ENCODE measurements around the gene TFB1M.

DNA sequence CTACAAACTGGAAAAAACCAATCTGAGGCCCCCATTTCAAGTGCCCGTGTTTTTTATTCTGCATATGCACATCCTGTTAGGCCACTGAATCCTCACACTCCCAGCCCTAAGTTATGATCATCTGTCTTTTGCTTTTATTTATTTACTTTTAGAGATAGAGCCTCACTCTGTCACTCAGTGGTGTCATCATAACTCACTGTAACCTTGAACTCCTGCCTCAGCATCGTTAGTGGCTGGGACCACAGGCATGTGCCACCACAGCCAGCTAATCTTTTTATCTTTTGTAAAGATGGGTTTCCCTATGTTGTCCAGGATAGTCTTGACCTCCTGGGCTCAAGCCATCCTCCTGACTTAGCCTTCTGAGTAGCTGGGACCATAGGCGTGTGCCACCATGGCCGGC lies 80.1 kb downstream of the TFB1M start:
- TF ChIP-seq CTCF (conservative IDR thresholded peaks at IDR 0.05 in 1 of 2, IDR thresholded peaks at IDR 0.05 in 1 of 2; ENCODE audit: extremely low read depth in 1 of 2, insufficient read depth in 1 of 2, low read depth in 1 of 2, low read length in 2 of 2) (no peak), EZH2 (IDR thresholded peaks at IDR 0.05; ENCODE audit: borderline replicate concordance, low read length) (no peak)
